HFF-Myc (cell line): ENCODE measurements around the gene POT1.

ENCODE experiments used
- DNase-seq: peaks from one replicate; pipeline ENCODE4 v3.0.0-alpha.2; 2011; ENCODE audit warnings: low read depth; ENCODE audit errors: extremely low read depth
- H3K4me3 ChIP-seq: replicated peaks from 2 replicates; pipeline ENCODE4 v1.5.1; 2011; ENCODE audit warnings: low read depth, mild to moderate bottlenecking, control low read depth, low read length
- TF ChIP-seq, protein P1 (sequence below): IDR thresholded peaks from 2 replicates; pipeline ENCODE4 v1.5.1; 2012; ENCODE audit warnings: mild to moderate bottlenecking, low read depth, low read length, control low read depth; ENCODE audit errors: missing control alignments

POT1 gene

DNA sequence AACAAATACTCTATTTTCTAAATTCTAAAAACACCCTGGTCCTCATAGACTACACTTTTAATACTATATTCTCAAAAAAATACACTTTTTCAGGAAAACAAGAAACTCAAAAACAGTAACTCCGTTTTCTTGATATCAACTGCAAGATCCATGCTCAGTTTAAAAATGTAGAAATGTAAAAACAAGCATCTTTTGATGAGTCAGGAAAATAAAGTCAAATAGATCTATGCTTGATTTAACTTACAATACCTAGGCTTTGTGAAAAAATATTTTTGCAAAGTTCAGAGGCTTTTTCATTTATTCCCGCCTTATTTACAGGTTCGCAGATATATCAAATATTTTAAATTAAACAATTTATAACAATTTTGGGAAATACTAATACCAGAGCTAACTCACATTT is 33.6 kb downstream of the POT1 start:
- no peak for DNase-seq
- TF ChIP-seq, protein P1, sequence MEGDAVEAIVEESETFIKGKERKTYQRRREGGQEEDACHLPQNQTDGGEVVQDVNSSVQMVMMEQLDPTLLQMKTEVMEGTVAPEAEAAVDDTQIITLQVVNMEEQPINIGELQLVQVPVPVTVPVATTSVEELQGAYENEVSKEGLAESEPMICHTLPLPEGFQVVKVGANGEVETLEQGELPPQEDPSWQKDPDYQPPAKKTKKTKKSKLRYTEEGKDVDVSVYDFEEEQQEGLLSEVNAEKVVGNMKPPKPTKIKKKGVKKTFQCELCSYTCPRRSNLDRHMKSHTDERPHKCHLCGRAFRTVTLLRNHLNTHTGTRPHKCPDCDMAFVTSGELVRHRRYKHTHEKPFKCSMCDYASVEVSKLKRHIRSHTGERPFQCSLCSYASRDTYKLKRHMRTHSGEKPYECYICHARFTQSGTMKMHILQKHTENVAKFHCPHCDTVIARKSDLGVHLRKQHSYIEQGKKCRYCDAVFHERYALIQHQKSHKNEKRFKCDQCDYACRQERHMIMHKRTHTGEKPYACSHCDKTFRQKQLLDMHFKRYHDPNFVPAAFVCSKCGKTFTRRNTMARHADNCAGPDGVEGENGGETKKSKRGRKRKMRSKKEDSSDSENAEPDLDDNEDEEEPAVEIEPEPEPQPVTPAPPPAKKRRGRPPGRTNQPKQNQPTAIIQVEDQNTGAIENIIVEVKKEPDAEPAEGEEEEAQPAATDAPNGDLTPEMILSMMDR = no peak
- no peak overlapping the region for H3K4me3 ChIP-seq

DNA sequence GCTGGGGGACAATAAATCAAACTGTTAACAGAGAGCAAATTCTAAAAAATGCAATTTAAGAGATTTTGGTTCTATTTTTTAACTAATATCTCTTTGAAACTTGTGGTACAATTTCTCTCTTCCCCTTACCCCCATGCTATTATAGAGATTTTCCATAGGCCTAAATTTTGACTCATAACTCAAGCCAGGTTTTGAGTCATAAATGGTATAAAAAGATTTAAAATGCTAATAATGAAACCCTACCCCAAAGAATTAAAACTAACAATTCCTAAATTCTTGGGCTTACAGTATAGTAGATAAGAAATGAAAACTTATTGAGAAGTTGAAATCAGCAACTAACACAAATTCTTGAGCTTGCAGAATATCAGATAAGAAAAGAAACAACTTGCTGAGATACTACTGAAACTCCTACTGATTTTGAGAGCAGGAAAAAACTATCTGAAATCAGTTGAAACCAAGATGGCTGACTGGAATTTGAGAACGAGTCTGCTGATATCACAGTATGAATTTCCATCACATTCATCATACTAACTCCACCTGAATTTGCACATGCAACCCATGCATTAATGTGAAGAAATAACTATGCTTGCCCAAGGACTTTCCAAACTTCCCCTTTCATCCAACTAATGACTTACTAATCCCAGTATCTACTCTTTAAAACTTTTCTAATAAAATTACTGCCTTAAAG is 36.3 kb downstream of the POT1 start:
- H3K4me3 ChIP-seq = no peak overlapping the region
- DNase-seq = no peak
- TF ChIP-seq, protein P1 = no peak

GRCh38 chr7:124887247-124887646 is 42.4 kb downstream of the POT1 start:
- H3K4me3 ChIP-seq = no peak overlapping the region
- DNase-seq = no peak
- TF ChIP-seq, protein P1 = no peak

DNA sequence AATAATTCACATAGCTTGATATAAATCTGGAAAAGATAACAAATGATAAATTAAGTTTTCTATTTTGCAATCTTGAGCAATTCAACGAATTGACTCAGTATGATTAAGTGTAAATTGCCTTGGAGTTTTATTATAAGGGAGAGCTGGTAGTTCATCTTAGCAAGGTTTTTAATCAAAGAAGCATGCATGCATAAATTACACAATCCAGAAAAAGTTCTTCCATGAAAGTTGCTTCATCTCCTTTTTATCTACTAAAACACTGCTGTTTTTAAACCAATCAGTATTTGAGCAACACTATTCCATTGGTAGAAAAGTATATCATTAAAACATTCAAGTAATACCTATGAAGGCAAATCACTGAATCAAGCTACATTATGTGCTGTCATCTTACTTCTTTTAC is 47.6 kb downstream of the POT1 start:
- no peak for DNase-seq
- TF ChIP-seq, protein P1 = no peak
- no peak overlapping the region for H3K4me3 ChIP-seq

GRCh38 chr7:124879771-124880170 is 49.9 kb downstream of the POT1 start:
- H3K4me3 ChIP-seq = no peak overlapping the region
- DNase-seq = no peak
- TF ChIP-seq, protein P1 = no peak

GRCh38 chr7:124879103-124879502 is 50.5 kb downstream of the POT1 start:
- TF ChIP-seq, protein P1 = no peak
- DNase-seq = no peak
- H3K4me3 ChIP-seq = no peak overlapping the region
